Measurements from ENCODE around the gene KIAA1671. TPM values are rescaled to one million over a fixed set of nuclear protein-coding genes. Genes with fewer than 3 reads are reported as not detected.

KIAA1671 gene
- total RNA-seq, 3 donors from 2014 or later = 9.8 to 62.8 (median 36.4) TPM

GRCh38 chr22:25002241-25002985 lies 49.9 kb downstream of the KIAA1671 start:
- no peak for DNase-seq (ENCODE audit: low spot score in 2 of 2)
- no peaks in the 10 kb centered on the region for H3K27me3 ChIP-seq
- no peak for TF ChIP-seq CTCF (IDR thresholded peaks at IDR 0.05)
- no peak for TF ChIP-seq POLR2AphosphoS5 (IDR thresholded peaks at IDR 0.05)
- no peak for TF ChIP-seq POLR2A (IDR thresholded peaks at IDR 0.05)
- no peaks in the 10 kb centered on the region for H3K4me1 ChIP-seq
- H3K36me3 ChIP-seq = no peaks in the 10 kb centered on the region
- no peaks in the 10 kb centered on the region for H3K9me3 ChIP-seq
- H3K4me3 ChIP-seq = no peak overlapping the region
- intact Hi-C loops (cut with DNase I; ENCODE audit: low total_unique reads) = no loop called here
- H3K27ac ChIP-seq = peak overlapping the region in 1 of 2 donors; percentile 61

- H3K9me3 ChIP-seq = no peaks in the 10 kb centered on the region
- no peak overlapping the region for H3K4me3 ChIP-seq
- no peak overlapping the region for H3K27ac ChIP-seq
- H3K27me3 ChIP-seq = no peaks in the 10 kb centered on the region
- intact Hi-C loops (cut with DNase I; ENCODE audit: low total_unique reads) = no loop called here
- TF ChIP-seq POLR2AphosphoS5 (IDR thresholded peaks at IDR 0.05) = no peak
- no peak for TF ChIP-seq POLR2A (IDR thresholded peaks at IDR 0.05)
- TF ChIP-seq CTCF (IDR thresholded peaks at IDR 0.05) = no peak
- no peak for DNase-seq (ENCODE audit: low spot score in 2 of 2)
- H3K4me1 ChIP-seq = no peaks in the 10 kb centered on the region
- no peaks in the 10 kb centered on the region for H3K36me3 ChIP-seq
Observed at GRCh38 chr22:25006354-25006753, 53.8 kb downstream of the KIAA1671 start.

GRCh38 chr22:25007444-25008106 lies 55.1 kb downstream of the KIAA1671 start:
- no peak overlapping the region for H3K4me3 ChIP-seq
- no peaks in the 10 kb centered on the region for H3K9me3 ChIP-seq
- no peaks in the 10 kb centered on the region for H3K27me3 ChIP-seq
- no peak overlapping the region for H3K27ac ChIP-seq
- no peaks in the 10 kb centered on the region for H3K4me1 ChIP-seq
- no peak for DNase-seq (ENCODE audit: low spot score in 2 of 2)
- TF ChIP-seq CTCF (IDR thresholded peaks at IDR 0.05) = no peak
- no peak for TF ChIP-seq POLR2A (IDR thresholded peaks at IDR 0.05)
- TF ChIP-seq POLR2AphosphoS5 (IDR thresholded peaks at IDR 0.05) = no peak
- no peaks in the 10 kb centered on the region for H3K36me3 ChIP-seq
- intact Hi-C loops (cut with DNase I; ENCODE audit: low total_unique reads) = no loop called here

- intact Hi-C loops (cut with DNase I; ENCODE audit: low total_unique reads) = no loop called here
- H3K4me3 ChIP-seq = no peak overlapping the region
- peak overlapping the region; percentile 16 to 33 for H3K27ac ChIP-seq
- TF ChIP-seq CTCF (IDR thresholded peaks at IDR 0.05) (no peak), POLR2A (IDR thresholded peaks at IDR 0.05) (no peak), POLR2AphosphoS5 (IDR thresholded peaks at IDR 0.05) (no peak)
- H3K27me3 ChIP-seq = no peaks in the 10 kb centered on the region
- no peaks in the 10 kb centered on the region for H3K9me3 ChIP-seq
- DNase-seq (ENCODE audit: low spot score in 2 of 2) = no peak
- no peaks in the 10 kb centered on the region for H3K4me1 ChIP-seq
- H3K36me3 ChIP-seq = no peaks in the 10 kb centered on the region
Observed at GRCh38 chr22:25008666-25009065, 56.1 kb downstream of the KIAA1671 start.

- Histone ChIP-seq H3K27ac (peak overlapping the region in 1 of 2 donors; percentile 40), H3K27me3 (no peaks in the 10 kb centered on the region)
- intact Hi-C loops (cut with DNase I; ENCODE audit: low total_unique reads) = no loop called here
Observed at GRCh38 chr22:25012741-25013143, 60.2 kb downstream of the KIAA1671 start.

More at GRCh38 chr22:25012741-25013143, 60.2 kb downstream of the KIAA1671 start:
- DNase-seq (ENCODE audit: low spot score in 2 of 2) = no peak
- Histone ChIP-seq H3K9me3 (no peaks in the 10 kb centered on the region), H3K36me3 (no peaks in the 10 kb centered on the region), H3K4me1 (no peaks in the 10 kb centered on the region), H3K4me3 (no peak overlapping the region)
- no peak for TF ChIP-seq POLR2AphosphoS5 (IDR thresholded peaks at IDR 0.05)
- no peak for TF ChIP-seq POLR2A (IDR thresholded peaks at IDR 0.05)
- TF ChIP-seq CTCF (IDR thresholded peaks at IDR 0.05) = no peak

Data from breast epithelium (tissue), 4 donors.